GM12891 (cell line): ENCODE measurements around the gene NRP2.

Experiments used
- PAX5 ChIP-seq: IDR thresholded peaks from 2 replicates; pipeline ENCODE4 v1.6.1; 2011; ENCODE audit warnings: low read length, moderate library complexity, mild to moderate bottlenecking; ENCODE audit not compliant: insufficient read depth, severe bottlenecking
- POLR2A ChIP-seq: IDR thresholded peaks from 2 replicates; pipeline ENCODE4 v1.6.1; 2011; ENCODE audit warnings: low read depth, low read length, control low read depth
- POLR2AphosphoS5 ChIP-seq: IDR thresholded peaks from 2 replicates; pipeline ENCODE4 v1.6.1; 2011; ENCODE audit warnings: low read depth, low read length, control low read depth

GRCh38 chr2:205781244-205781931 is 99.1 kb downstream of the NRP2 start:
- TF ChIP-seq POLR2A (no peak), POLR2AphosphoS5 (no peak), PAX5 (no peak)
